Osteocyte (in vitro differentiated cells): ENCODE measurements around the gene NLRP1. TPM values are rescaled to one million over a fixed set of nuclear protein-coding genes. Genes with fewer than 3 reads are reported as not detected.

Source experiments
- DNase-seq: peaks from one replicate; pipeline ENCODE4 v3.0.0; 2021; ENCODE audit warnings: mixed read lengths; ENCODE audit not compliant: unreplicated experiment; ENCODE audit errors: extremely low spot score
- H3K27ac Mint-ChIP-seq: one replicate; pipeline ENCODE4 v1.8.0; 2021; ENCODE audit warnings: mild to moderate bottlenecking, mixed read lengths; ENCODE audit not compliant: unreplicated experiment
- H3K27me3 Mint-ChIP-seq: one replicate; pipeline ENCODE4 v1.8.0; 2021; ENCODE audit warnings: mixed read lengths; ENCODE audit not compliant: unreplicated experiment
- H3K36me3 Mint-ChIP-seq: one replicate; pipeline ENCODE4 v1.8.0; 2021; ENCODE audit warnings: mixed read lengths; ENCODE audit not compliant: unreplicated experiment
- H3K4me1 Mint-ChIP-seq: one replicate; pipeline ENCODE4 v1.8.0; 2021; ENCODE audit warnings: mixed read lengths; ENCODE audit not compliant: unreplicated experiment
- H3K4me3 Mint-ChIP-seq: one replicate; pipeline ENCODE4 v1.8.0; 2021; ENCODE audit warnings: mild to moderate bottlenecking, moderate library complexity, mixed read lengths; ENCODE audit not compliant: unreplicated experiment
- H3K9me3 Mint-ChIP-seq: one replicate; pipeline ENCODE4 v1.8.0; 2021; ENCODE audit warnings: mixed read lengths; ENCODE audit not compliant: unreplicated experiment
- CTCF ChIP-seq: fragments of 200-600 bp; sonication (generic); IDR thresholded peaks from 2 replicates; pipeline ENCODE4 v1.5.0; 2021; ENCODE audit warnings: antibody characterized with exemption, mild to moderate bottlenecking, moderate library complexity
- total RNA-seq: library from RNA; stranded (reverse); gene quantifications from 2 replicates; pipeline ENCODE4 v1.2.1, GENCODE V29; 2021

The NLRP1 gene
- total RNA-seq, 1 donor from 2014 or later: 27.1 TPM

- H3K4me1 Mint-ChIP-seq: no peaks in the 10 kb centered on the region
- H3K27me3 Mint-ChIP-seq: peaks cover 27% of the 10 kb centered on the region
These were observed 7.7 kb upstream of the NLRP1 start for GRCh38 chr17:5591966-5592365.

GRCh38 chr17:5588584-5588983 lies 4.3 kb upstream of the NLRP1 start:
- Mint-ChIP-seq H3K27ac (no peak overlapping the region), H3K36me3 (no peaks in the 10 kb centered on the region), H3K4me1 (peaks cover 11% of the 10 kb centered on the region)

More at GRCh38 chr17:5591966-5592365, 7.7 kb upstream of the NLRP1 start:
- H3K4me3 Mint-ChIP-seq: no peak overlapping the region
- H3K27ac Mint-ChIP-seq: no peak overlapping the region
- H3K36me3 Mint-ChIP-seq: no peaks in the 10 kb centered on the region
- TF ChIP-seq CTCF: no peak
- no peak for DNase-seq
- no peaks in the 10 kb centered on the region for H3K9me3 Mint-ChIP-seq

GRCh38 chr17:5587438-5588032 lies 3.2 kb upstream of the NLRP1 start:
- Mint-ChIP-seq H3K27ac (no peak overlapping the region), H3K36me3 (no peaks in the 10 kb centered on the region), H3K4me3 (no peak overlapping the region), H3K9me3 (no peaks in the 10 kb centered on the region), H3K27me3 (peaks cover 4% of the 10 kb centered on the region), H3K4me1 (peaks cover 11% of the 10 kb centered on the region)
- peak; percentile 71 for DNase-seq
- TF ChIP-seq CTCF: peak; percentile 93

More at GRCh38 chr17:5588584-5588983, 4.3 kb upstream of the NLRP1 start:
- peak; percentile 60 for DNase-seq
- Mint-ChIP-seq H3K27me3 (peaks cover 4% of the 10 kb centered on the region), H3K9me3 (no peaks in the 10 kb centered on the region), H3K4me3 (no peak overlapping the region)
- no peak for TF ChIP-seq CTCF

GRCh38 chr17:5585836-5586521 lies 1.7 kb upstream of the NLRP1 start:
- Mint-ChIP-seq H3K36me3 (no peaks in the 10 kb centered on the region), H3K9me3 (no peaks in the 10 kb centered on the region), H3K27me3 (peaks cover 4% of the 10 kb centered on the region), H3K4me1 (peaks cover 11% of the 10 kb centered on the region), H3K27ac (no peak overlapping the region), H3K4me3 (no peak overlapping the region)
- no peak for TF ChIP-seq CTCF
- DNase-seq: no peak

- H3K4me3 Mint-ChIP-seq: no peak overlapping the region
These were observed 1.0 kb upstream of the NLRP1 start for GRCh38 chr17:5585287-5585794.

More at GRCh38 chr17:5585287-5585794, 1.0 kb upstream of the NLRP1 start:
- Mint-ChIP-seq H3K36me3 (no peaks in the 10 kb centered on the region), H3K27ac (peak overlapping the region; percentile 8), H3K27me3 (peaks cover 2% of the 10 kb centered on the region), H3K9me3 (no peaks in the 10 kb centered on the region), H3K4me1 (peaks cover 11% of the 10 kb centered on the region)
- DNase-seq: no peak
- no peak for TF ChIP-seq CTCF
